Peyer's patch (tissue), 4 donors: ENCODE data around the gene HOMEZ.

Experiments
- CTCF ChIP-seq, 6 experiments: fragments of 450-650 bp in 4 of 6; fragments of 200-600 bp in 2 of 6; sonication (generic) in 1 of 6; IDR thresholded peaks; one replicate each; pipeline ENCODE4 v1.5.1; 2017 to 2019; ENCODE audit warnings: antibody characterized with exemption in 6 of 6, mild to moderate bottlenecking in 3 of 6, moderate library complexity in 1 of 6
- POLR2A ChIP-seq, 2 donors: fragments of 450-650 bp; IDR thresholded peaks; one replicate each; pipeline ENCODE4 v1.5.1; 2017; ENCODE audit warnings: antibody characterized with exemption in 2 of 2, mild to moderate bottlenecking in 2 of 2, moderate library complexity in 2 of 2

GRCh38 chr14:23324455-23324846 is 38.5 kb upstream of the HOMEZ start:
- no peak for TF ChIP-seq POLR2A (IDR thresholded peaks at IDR 0.05)
- no peak for TF ChIP-seq CTCF (IDR thresholded peaks at IDR 0.05)
